ENCODE measurements around the gene RNF168. TPM values are rescaled to one million over a fixed set of nuclear protein-coding genes. Genes with fewer than 3 reads are reported as not detected.
"Not testable (repeated sequence)": the region's sequence is repeated elsewhere in the genome, so short reads cannot be mapped to it uniquely, and the experiment has no call there.

Gene RNF168
- total and polyA plus RNA-seq, 8 donors, result 3.2 to 10.8 (median 6.5) TPM

DNA sequence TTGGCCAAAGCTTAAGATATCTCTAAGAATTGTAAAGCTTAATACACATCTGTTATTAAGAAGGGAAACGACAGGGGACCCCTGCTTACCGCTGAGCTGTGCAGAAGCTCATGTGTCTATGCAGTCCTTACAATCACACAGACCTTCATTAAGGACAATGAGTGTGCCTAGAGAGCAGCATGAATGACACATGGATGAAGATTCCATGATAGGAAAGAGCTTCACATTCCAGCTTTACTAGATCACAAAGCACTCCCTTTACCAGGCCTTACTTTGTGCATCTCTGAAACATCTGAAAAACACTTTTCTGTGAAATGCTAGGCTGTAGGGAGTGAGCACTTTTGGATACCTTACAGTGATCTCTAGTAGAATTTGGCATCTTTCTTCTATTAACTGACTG lies 32.0 kb downstream of the RNF168 start:
- H3K4me1 ChIP-seq, result no peaks in the 10 kb centered on the region
- H3K4me3 ChIP-seq, result no peak overlapping the region
- TF ChIP-seq, protein P1, sequence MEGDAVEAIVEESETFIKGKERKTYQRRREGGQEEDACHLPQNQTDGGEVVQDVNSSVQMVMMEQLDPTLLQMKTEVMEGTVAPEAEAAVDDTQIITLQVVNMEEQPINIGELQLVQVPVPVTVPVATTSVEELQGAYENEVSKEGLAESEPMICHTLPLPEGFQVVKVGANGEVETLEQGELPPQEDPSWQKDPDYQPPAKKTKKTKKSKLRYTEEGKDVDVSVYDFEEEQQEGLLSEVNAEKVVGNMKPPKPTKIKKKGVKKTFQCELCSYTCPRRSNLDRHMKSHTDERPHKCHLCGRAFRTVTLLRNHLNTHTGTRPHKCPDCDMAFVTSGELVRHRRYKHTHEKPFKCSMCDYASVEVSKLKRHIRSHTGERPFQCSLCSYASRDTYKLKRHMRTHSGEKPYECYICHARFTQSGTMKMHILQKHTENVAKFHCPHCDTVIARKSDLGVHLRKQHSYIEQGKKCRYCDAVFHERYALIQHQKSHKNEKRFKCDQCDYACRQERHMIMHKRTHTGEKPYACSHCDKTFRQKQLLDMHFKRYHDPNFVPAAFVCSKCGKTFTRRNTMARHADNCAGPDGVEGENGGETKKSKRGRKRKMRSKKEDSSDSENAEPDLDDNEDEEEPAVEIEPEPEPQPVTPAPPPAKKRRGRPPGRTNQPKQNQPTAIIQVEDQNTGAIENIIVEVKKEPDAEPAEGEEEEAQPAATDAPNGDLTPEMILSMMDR (IDR thresholded peaks at IDR 0.05), result no peak
- intact Hi-C loops (cut with DNase I), result no loop called here
- FAIRE-seq, result no peak
- H3K27ac ChIP-seq, result no peak overlapping the region
- H3K9me3 ChIP-seq, result no peaks in the 10 kb centered on the region
- 87 to 90% methylated on average over 2 of the region's 2 CpGs for WGBS, 2 donors
- DNase-seq, result no peak
- no peaks in the 10 kb centered on the region for H3K27me3 ChIP-seq
- no peak for ATAC-seq
- H3K36me3 ChIP-seq, result peaks cover 0 to 20% (median 10%) of the 10 kb centered on the region in 3 donors

DNA sequence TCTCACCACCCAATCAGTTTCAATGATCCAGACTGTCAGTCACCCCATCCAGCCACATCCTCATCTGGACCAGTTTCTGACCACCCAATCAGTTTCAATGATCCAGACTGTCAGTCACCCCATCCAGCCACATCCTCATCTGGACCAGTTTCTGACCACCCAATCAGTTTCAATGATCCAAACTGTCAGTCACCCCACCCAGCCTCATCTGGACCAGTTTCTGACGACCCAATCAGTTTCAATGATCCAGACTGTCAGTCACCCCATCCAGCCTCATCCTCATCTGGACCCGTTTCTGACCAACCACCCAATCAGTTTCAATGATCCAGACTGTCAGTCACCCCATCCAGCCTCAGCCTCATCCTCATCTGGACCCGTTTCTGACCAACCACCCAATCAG lies 33.4 kb downstream of the RNF168 start:
- intact Hi-C loops (cut with DNase I); H3K27ac ChIP-seq; H3K4me3 ChIP-seq; DNase-seq; ATAC-seq; FAIRE-seq; H3K4me1 ChIP-seq; H3K27me3 ChIP-seq; H3K9me3 ChIP-seq: not testable (repeated sequence)
- WGBS, 2 donors, result 92 to 96% methylated on average over 3 of the region's 3 CpGs
- H3K36me3 ChIP-seq, result peaks cover 0 to 20% (median 10%) of the 10 kb centered on the region in 3 donors

DNA sequence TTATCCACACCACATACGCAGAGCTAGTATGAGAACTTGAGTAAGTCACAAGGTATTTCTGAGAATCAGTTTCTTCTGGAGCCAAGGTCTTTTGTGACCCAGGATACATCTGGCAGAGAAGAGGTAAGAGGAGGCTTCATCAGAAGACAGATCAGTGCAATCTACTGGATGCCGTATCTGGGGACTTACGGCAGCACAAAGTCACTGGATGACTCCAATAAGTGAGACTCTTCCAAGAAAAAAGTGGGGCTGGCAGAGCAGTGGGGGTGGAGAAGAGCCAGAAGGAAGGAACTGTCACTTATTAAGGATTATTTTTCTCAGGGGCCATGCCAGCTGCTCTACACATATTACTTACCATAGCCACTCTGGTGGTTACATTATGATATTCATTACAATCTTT lies 39.8 kb downstream of the RNF168 start:
- no peaks in the 10 kb centered on the region for H3K36me3 ChIP-seq
- WGBS, 2 donors, result 98 to 99% methylated on average over 3 of the region's 3 CpGs

DNA sequence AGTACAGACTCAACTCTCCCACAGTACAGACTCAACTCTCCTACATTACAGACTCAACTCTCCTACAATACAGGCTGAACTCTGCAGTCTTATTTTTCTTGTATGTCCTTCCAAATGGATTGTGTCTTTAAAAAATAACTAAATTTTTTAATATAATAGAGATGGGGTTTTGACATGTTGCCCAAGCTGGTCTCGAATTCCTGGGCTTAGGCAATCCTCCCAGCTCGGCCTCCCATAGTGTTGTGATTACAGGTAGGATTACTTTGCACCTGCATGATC lies 40.2 kb downstream of the RNF168 start:
- H3K27ac ChIP-seq, result no peak overlapping the region
- intact Hi-C loops (cut with DNase I), result no loop called here
- H3K4me3 ChIP-seq, result no peak overlapping the region
- no peaks in the 10 kb centered on the region for H3K27me3 ChIP-seq
- DNase-seq (no peak), ATAC-seq (no peak), FAIRE-seq (no peak)
- TF ChIP-seq, protein P1 (IDR thresholded peaks at IDR 0.05), result no peak
- no peaks in the 10 kb centered on the region for H3K4me1 ChIP-seq
- WGBS, 2 donors, result 96 to 98% methylated on average over 2 of the region's 2 CpGs
- no peaks in the 10 kb centered on the region for H3K36me3 ChIP-seq
- no peaks in the 10 kb centered on the region for H3K9me3 ChIP-seq

More for the DNA sequence above, 39.8 kb downstream of the RNF168 start:
- H3K4me3 ChIP-seq, result no peak overlapping the region
- no peaks in the 10 kb centered on the region for H3K27me3 ChIP-seq
- ATAC-seq (no peak), FAIRE-seq (no peak), DNase-seq (no peak)
- H3K4me1 ChIP-seq, result no peaks in the 10 kb centered on the region
- TF ChIP-seq, protein P1 (IDR thresholded peaks at IDR 0.05), result no peak
- no peaks in the 10 kb centered on the region for H3K9me3 ChIP-seq
- intact Hi-C loops (cut with DNase I), result no loop called here
- no peak overlapping the region for H3K27ac ChIP-seq

DNA sequence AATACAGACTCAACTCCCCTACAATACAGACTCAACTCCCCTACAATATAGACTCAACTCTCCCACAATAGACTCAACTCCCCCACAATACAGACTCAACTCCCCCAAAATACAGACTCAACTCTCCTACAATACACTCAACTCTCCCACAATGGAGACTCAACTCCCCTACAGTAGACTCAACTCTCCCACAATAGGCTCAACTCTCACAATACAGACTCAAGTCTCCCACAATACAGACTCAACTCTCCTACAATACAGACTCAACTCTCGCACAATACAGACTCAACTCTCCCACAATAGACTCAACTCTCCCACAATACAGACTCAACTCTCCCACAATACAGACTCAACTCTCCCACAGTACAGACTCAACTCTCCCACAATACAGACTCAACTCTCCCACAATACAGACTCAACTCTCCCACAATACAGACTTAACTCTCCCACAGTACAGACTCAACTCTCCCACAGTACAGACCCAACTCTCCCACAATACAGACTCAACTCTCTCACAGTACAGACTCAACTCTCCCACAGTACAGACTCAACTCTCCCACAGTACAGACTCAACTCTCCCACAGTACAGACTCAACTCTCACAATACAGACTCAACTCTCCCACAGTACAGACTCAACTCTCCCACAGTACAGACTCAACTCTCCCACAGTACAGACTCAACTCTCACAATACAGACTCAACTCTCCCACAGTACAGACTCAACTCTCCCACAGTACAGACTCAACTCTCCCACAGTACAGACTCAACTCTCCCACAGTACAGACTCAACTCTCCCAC lies 40.7 kb downstream of the RNF168 start:
- H3K4me1 ChIP-seq; FAIRE-seq; H3K27me3 ChIP-seq; H3K4me3 ChIP-seq; H3K27ac ChIP-seq; H3K9me3 ChIP-seq; DNase-seq; H3K36me3 ChIP-seq; intact Hi-C loops (cut with DNase I); ATAC-seq: not testable (repeated sequence)
- WGBS, 2 donors, result 97 to 99% methylated on average over 1 of the region's 1 CpG

DNA sequence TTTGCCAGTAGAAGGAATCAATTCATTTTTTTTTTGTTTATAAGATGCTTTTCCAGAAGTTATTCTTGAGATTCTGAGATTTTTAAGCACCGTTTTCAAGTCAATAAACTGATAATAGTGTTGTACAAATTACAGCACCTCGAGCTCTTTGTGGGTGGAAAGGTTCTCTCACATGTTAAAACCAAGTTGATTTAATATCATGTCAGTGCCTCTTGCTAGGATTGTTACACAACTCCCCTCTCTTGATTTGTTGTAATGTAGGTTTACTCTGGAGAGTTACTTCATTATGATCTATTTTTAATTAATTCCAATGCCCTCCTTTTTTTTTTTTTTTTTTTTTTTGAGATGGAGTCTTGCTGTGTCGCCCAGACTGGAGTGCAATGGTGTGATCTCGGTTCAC lies 45.5 kb downstream of the RNF168 start:
- Histone ChIP-seq H3K4me1 (no peaks in the 10 kb centered on the region), H3K27ac (no peak overlapping the region), H3K36me3 (no peaks in the 10 kb centered on the region), H3K27me3 (no peaks in the 10 kb centered on the region), H3K4me3 (no peak overlapping the region), H3K9me3 (no peaks in the 10 kb centered on the region)
- TF ChIP-seq, protein P1 (IDR thresholded peaks at IDR 0.05), result no peak
- intact Hi-C loops (cut with DNase I), result no loop called here
- DNase-seq (no peak), FAIRE-seq (no peak), ATAC-seq (no peak)
- WGBS, 2 donors, result 68 to 74% methylated on average over 4 of the region's 4 CpGs

DNA sequence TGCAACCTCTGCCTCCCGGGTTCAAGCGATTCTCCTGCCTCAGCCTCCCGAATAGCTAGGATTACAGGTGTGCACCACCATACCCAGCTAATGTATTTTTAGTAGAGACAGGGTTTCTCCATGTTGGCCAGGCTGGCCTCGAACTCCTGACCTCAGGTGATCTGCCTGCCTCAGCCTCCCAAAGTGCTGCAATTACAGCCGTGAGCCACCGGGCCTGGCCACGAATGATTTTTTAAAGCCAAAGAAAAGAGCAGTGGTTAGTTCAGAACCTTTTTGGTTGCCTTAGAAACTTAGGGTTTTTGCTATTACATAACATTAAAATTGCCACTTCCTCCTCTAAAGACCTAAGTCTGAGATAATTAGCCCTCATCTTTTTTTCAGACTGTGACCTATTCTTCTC lies 46.1 kb downstream of the RNF168 start:
- intact Hi-C loops (cut with DNase I); FAIRE-seq: not testable (repeated sequence)

More for the DNA sequence above, 46.1 kb downstream of the RNF168 start:
- H3K36me3 ChIP-seq, H3K27ac ChIP-seq, H3K4me1 ChIP-seq, H3K4me3 ChIP-seq, H3K9me3 ChIP-seq, ATAC-seq, H3K27me3 ChIP-seq, DNase-seq: not testable (repeated sequence)
- WGBS, 2 donors, result 78 to 79% methylated on average over 7 of the region's 7 CpGs

Measured in pancreas (tissue), 10 donors.